ENCODE measurements around the gene SPAG16.

GRCh38 chr2:213669657-213670056 is 385.4 kb downstream of the SPAG16 start:
- TF ChIP-seq CTCF (IDR thresholded peaks at IDR 0.05) = no peak
- TF ChIP-seq EZH2 (IDR thresholded peaks at IDR 0.05; ENCODE audit: borderline replicate concordance, insufficient read depth, low read depth, low read length, poor library complexity, severe bottlenecking) = no peak

Measured in B cell (primary cell).